Glutamatergic neuron (in vitro differentiated cells): ENCODE measurements around the gene TRO. TPM values are rescaled to one million over a fixed set of nuclear protein-coding genes. Genes with fewer than 3 reads are reported as not detected.

ENCODE experiments used
- DNase-seq: peaks from one replicate; pipeline ENCODE4 v3.0.0; 2022
- H3K27ac Mint-ChIP-seq: one replicate; pipeline ENCODE4 v1.8.0; 2020; ENCODE audit warnings: mild to moderate bottlenecking, mixed read lengths, inconsistent platforms; ENCODE audit not compliant: unreplicated experiment
- H3K27me3 Mint-ChIP-seq: one replicate; pipeline ENCODE4 v1.8.0; 2020; ENCODE audit warnings: mild to moderate bottlenecking, moderate library complexity, mixed read lengths, inconsistent platforms; ENCODE audit not compliant: unreplicated experiment
- H3K36me3 Mint-ChIP-seq: one replicate; pipeline ENCODE4 v1.8.0; 2020; ENCODE audit warnings: mild to moderate bottlenecking, mixed read lengths, inconsistent platforms; ENCODE audit not compliant: unreplicated experiment
- H3K4me1 Mint-ChIP-seq: one replicate; pipeline ENCODE4 v1.8.0; 2020; ENCODE audit warnings: mild to moderate bottlenecking, low read depth, mixed read lengths, inconsistent platforms; ENCODE audit not compliant: unreplicated experiment
- H3K4me3 Mint-ChIP-seq: one replicate; pipeline ENCODE4 v1.8.0; 2020; ENCODE audit warnings: mild to moderate bottlenecking, mixed read lengths, inconsistent platforms; ENCODE audit not compliant: unreplicated experiment
- H3K9me3 Mint-ChIP-seq: one replicate; pipeline ENCODE4 v1.8.0; 2020; ENCODE audit warnings: mild to moderate bottlenecking, moderate library complexity, mixed read lengths, inconsistent platforms; ENCODE audit not compliant: unreplicated experiment
- total RNA-seq: library from RNA; stranded (reverse); fragmentation: NEBNext Ultra II Directional; extraction: Animal tissue kit (Norgen Biotek cat#: 25700); gene quantifications from one replicate; pipeline ENCODE4 v1.2.1, GENCODE V29; 2021; ENCODE audit not compliant: unreplicated experiment
- TF ChIP-seq, protein P1 (sequence below): fragments of 200-600 bp; sonication (generic); IDR thresholded peaks from one replicate; pipeline ENCODE4 v1.5.0; 2021; ENCODE audit not compliant: partially characterized antibody, unreplicated experiment

Gene TRO
- total RNA-seq, 1 donor from 2014 or later = 236 TPM

DNA sequence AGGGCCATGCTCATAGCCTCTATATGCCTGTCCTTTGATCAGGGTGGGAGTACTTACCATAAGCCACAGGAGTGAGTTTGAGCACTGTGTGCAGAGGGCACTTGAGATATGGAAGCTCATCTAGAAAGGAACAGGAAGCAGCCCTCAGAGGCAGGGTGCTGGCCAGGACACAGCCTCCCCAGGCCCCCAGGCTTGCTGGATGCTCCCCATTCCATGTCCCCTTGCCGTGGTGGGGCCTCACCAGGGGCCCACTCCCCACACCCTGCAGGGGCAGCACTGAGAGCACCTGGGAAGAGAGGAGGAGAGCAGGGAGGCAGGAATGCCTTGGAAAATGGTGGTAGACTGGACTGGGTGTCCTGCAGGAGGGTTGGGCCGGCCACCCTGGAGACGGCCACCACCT lies 14.3 kb downstream of the TRO start:
- H3K9me3 Mint-ChIP-seq = no peaks in the 10 kb centered on the region
- TF ChIP-seq, protein P1, sequence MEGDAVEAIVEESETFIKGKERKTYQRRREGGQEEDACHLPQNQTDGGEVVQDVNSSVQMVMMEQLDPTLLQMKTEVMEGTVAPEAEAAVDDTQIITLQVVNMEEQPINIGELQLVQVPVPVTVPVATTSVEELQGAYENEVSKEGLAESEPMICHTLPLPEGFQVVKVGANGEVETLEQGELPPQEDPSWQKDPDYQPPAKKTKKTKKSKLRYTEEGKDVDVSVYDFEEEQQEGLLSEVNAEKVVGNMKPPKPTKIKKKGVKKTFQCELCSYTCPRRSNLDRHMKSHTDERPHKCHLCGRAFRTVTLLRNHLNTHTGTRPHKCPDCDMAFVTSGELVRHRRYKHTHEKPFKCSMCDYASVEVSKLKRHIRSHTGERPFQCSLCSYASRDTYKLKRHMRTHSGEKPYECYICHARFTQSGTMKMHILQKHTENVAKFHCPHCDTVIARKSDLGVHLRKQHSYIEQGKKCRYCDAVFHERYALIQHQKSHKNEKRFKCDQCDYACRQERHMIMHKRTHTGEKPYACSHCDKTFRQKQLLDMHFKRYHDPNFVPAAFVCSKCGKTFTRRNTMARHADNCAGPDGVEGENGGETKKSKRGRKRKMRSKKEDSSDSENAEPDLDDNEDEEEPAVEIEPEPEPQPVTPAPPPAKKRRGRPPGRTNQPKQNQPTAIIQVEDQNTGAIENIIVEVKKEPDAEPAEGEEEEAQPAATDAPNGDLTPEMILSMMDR = no peak
- H3K4me3 Mint-ChIP-seq = no peak overlapping the region
- H3K27me3 Mint-ChIP-seq = no peaks in the 10 kb centered on the region
- no peak for DNase-seq
- H3K4me1 Mint-ChIP-seq = no peaks in the 10 kb centered on the region
- no peaks in the 10 kb centered on the region for H3K36me3 Mint-ChIP-seq
- H3K27ac Mint-ChIP-seq = no peak overlapping the region

DNA sequence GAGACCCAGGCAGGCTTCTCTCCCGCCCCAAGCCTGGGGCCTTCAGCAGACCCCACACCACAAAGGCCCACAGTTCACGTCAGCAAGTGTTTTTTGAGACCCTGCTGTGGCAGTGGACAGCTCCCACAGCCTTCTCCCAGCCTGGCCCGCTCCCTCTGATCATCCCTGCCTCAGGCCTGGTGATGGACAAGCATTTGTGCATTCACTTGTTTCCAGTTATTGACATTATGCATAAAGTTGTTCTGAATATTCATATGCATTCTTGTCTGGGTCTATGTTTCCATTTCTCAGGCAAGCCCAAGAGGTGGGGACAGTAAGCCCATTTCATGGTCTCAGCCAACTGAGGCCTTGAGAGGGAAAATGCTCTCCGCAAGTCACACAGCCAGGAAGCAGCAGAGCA lies 14.7 kb downstream of the TRO start:
- Mint-ChIP-seq H3K9me3 (no peaks in the 10 kb centered on the region), H3K27me3 (no peaks in the 10 kb centered on the region), H3K4me3 (no peak overlapping the region), H3K27ac (no peak overlapping the region), H3K36me3 (no peaks in the 10 kb centered on the region), H3K4me1 (no peaks in the 10 kb centered on the region)
- no peak for DNase-seq
- TF ChIP-seq, protein P1 = no peak

DNA sequence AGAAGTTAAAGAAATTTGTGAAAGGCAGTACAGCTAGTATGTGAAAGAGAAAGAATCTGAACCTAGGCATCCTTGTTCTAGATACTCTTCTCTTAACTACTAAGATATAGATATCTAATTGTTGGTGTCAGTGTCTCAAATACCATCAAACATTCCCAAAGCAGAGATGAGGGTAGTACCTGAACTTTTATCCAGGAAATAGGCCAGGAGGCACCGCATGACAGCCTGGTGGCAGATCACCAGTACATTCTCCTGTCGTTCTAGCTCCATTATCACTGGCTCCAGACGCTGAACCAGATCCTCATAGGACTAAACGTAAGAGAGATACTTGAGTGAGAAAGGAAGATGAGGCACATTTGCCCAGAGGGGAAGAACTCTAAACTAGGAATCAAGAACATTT lies 16.8 kb downstream of the TRO start:
- DNase-seq = no peak
- no peaks in the 10 kb centered on the region for H3K27me3 Mint-ChIP-seq
- H3K4me3 Mint-ChIP-seq = no peak overlapping the region
- TF ChIP-seq, protein P1 = no peak
- no peaks in the 10 kb centered on the region for H3K9me3 Mint-ChIP-seq
- H3K36me3 Mint-ChIP-seq = no peaks in the 10 kb centered on the region
- H3K27ac Mint-ChIP-seq = no peak overlapping the region
- H3K4me1 Mint-ChIP-seq = no peaks in the 10 kb centered on the region

DNA sequence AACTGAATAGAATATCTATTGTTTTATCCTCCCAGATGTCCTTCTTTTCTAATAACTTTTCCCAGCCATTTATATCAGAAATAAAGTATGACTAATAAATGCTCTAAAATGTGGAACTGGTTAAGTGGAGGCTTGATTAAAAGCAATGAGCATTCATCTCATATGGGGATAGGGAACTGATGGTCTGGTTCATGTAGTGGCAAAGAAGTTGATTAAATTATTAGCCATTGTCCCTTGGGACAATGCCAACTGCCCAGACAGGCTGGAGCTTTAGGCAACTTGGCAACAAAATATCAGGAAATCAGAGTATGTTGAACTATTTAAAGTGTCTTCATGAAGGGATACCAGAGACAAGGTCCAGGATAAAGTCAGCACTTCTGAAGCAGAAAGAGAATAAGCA lies 24.2 kb downstream of the TRO start:
- H3K4me3 Mint-ChIP-seq = no peak overlapping the region
- H3K4me1 Mint-ChIP-seq = peaks cover 5% of the 10 kb centered on the region
- TF ChIP-seq, protein P1 = no peak
- no peaks in the 10 kb centered on the region for H3K9me3 Mint-ChIP-seq
- no peak for DNase-seq
- no peak overlapping the region for H3K27ac Mint-ChIP-seq
- no peaks in the 10 kb centered on the region for H3K27me3 Mint-ChIP-seq
- H3K36me3 Mint-ChIP-seq = no peaks in the 10 kb centered on the region

DNA sequence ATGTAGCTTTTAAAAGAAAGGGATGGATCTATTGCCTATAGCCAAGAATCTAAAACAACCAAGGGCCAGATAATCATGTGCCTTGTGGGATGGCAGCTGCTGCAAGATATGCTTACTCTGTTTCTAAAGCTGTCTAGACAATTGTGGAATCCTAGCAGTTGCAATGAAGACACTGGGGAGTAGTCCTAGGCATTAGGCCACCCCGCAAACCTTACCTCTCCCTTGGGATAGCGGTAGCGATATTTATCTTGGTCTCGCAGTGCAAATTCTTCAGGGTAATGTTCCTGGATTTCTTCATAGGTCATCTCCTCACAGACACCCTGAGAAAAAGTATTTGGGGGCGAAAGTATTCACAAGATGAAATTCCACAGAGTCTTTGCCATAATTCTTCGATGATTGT lies 24.6 kb downstream of the TRO start:
- no peak overlapping the region for H3K27ac Mint-ChIP-seq
- no peaks in the 10 kb centered on the region for H3K27me3 Mint-ChIP-seq
- TF ChIP-seq, protein P1 = no peak
- no peaks in the 10 kb centered on the region for H3K9me3 Mint-ChIP-seq
- H3K4me1 Mint-ChIP-seq = peaks cover 5% of the 10 kb centered on the region
- no peak overlapping the region for H3K4me3 Mint-ChIP-seq
- no peak for DNase-seq
- H3K36me3 Mint-ChIP-seq = no peaks in the 10 kb centered on the region
